GM21786 (cell line): ENCODE data around the gene CEND1.
A peak's percentile ranks its signal among the peaks of the same experiment; 100 is the strongest.
"Not testable (repeated sequence)": the region's sequence is repeated elsewhere in the genome, so short reads cannot be mapped to it uniquely, and the experiment has no call there.

Source experiments
- ATAC-seq: cut with Tn5 transposase; IDR thresholded peaks from one replicate; pipeline ENCODE4 v1.9.1; 2021; ENCODE audit not compliant: unreplicated experiment

The CEND1 gene

GRCh38 chr11:765025-765801 lies 24.7 kb downstream of the CEND1 start:
- ATAC-seq, result no peak

GRCh38 chr11:764322-765024 lies 25.4 kb downstream of the CEND1 start:
- no peak for ATAC-seq

GRCh38 chr11:763549-764321 lies 26.2 kb downstream of the CEND1 start:
- no peak for ATAC-seq

- no peak for ATAC-seq
These were observed 26.8 kb downstream of the CEND1 start for GRCh38 chr11:763073-763463.

GRCh38 chr11:762421-763072 lies 27.3 kb downstream of the CEND1 start:
- ATAC-seq, result no peak

- ATAC-seq, result no peak
These were observed 28.3 kb downstream of the CEND1 start for GRCh38 chr11:761526-762108.

- ATAC-seq, result no peak
These were observed 29.7 kb downstream of the CEND1 start for GRCh38 chr11:760236-760635.

GRCh38 chr11:749731-750130 lies 40.2 kb downstream of the CEND1 start:
- no peak for ATAC-seq

GRCh38 chr11:748007-748359 lies 41.9 kb downstream of the CEND1 start:
- peak; percentile 20 for ATAC-seq

GRCh38 chr11:747158-748006 lies 42.5 kb downstream of the CEND1 start, which contains the start of gene TALDO1:
Gene TALDO1, plus strand, starts transcription at chr11:747464. Its CDS starts 18 bp downstream, at chr11:747482.
- peak; percentile 77 for ATAC-seq

- peak; percentile 23 for ATAC-seq
These were observed 43.4 kb downstream of the CEND1 start for GRCh38 chr11:746289-747157.

- ATAC-seq, result no peak
These were observed 44.5 kb downstream of the CEND1 start for GRCh38 chr11:745428-745827.

- ATAC-seq, result no peak
These were observed 47.2 kb downstream of the CEND1 start for GRCh38 chr11:742571-743201.

GRCh38 chr11:742156-742546 lies 47.7 kb downstream of the CEND1 start:
- ATAC-seq, result no peak

GRCh38 chr11:737899-738298 lies 52.0 kb downstream of the CEND1 start:
- not testable (repeated sequence) for ATAC-seq

GRCh38 chr11:737366-737765 lies 52.5 kb downstream of the CEND1 start:
- no peak for ATAC-seq
